Measurements from ENCODE around the gene SRBD1.

SRBD1 gene

GRCh38 chr2:45379399-45380087 is 231.5 kb downstream of the SRBD1 start:
- no peak for DNase-seq (ENCODE audit: low read depth, low spot score)

- DNase-seq (ENCODE audit: low read depth, low spot score): no peak
Measured at GRCh38 chr2:45373534-45373933, 237.5 kb downstream of the SRBD1 start.

GRCh38 chr2:45370369-45370768 is 240.7 kb downstream of the SRBD1 start:
- peak; percentile 32 for DNase-seq (ENCODE audit: low read depth, low spot score)

DNA sequence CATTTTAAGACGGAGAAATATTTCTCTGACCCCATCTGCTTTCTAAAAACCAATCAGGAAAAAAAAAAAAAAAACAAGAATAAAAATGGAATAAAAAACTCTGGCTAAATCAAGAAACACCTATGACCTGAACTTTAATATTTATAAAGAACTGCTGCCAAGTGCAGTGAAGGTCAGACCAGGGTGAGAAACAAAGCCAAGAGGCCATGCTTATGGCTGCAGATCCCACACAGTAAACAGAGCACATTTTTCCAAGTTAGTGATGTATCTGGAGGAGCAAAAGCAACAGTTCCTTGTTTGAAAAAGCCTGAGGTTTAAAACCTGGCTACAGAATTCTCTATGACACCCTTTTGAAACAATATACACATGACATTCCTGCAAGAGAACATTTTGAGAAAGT is 242.3 kb downstream of the SRBD1 start:
- DNase-seq (ENCODE audit: low read depth, low spot score): no peak

DNA sequence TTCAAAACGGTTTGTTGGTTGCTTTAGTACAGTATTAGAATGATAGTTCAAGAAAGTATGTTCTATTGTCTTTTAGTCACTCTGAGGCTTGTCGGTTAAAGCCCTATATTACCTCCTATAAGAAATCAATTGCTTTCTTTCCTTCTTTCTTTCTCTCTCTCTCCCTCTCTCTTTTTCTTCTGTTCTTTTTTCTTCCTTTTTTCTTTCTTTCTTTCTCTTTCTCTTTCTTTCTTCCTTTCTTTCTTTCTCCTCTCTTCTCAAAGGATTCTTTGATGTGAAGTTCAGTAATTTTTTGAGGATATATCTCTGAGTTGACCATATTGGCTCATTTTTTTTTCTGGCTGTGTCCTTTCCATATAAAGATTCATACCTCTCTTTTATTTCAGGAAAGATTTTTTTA is 249.4 kb downstream of the SRBD1 start:
- no peak for DNase-seq (ENCODE audit: low read depth, low spot score)

DNA sequence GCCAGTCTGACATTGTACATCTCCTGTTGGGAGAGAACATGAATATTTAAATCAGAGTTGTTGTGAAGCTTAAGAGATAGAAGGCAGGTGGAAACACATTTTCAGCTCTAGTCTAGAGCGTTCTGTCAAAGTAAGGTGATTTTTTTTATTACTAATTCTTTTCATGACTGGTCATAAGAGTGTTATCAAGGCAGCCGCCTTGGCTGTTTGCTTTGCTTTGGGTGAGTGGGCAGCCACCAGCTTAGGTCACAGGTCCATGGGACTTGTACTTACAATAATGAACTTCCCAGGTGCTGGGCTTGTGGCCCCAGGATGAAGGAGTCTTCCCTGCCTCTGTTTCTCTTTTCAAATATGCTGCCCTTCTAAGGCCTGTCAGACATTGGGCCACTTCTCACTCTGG is 256.3 kb downstream of the SRBD1 start:
- no peak for DNase-seq (ENCODE audit: low read depth, low spot score)

DNA sequence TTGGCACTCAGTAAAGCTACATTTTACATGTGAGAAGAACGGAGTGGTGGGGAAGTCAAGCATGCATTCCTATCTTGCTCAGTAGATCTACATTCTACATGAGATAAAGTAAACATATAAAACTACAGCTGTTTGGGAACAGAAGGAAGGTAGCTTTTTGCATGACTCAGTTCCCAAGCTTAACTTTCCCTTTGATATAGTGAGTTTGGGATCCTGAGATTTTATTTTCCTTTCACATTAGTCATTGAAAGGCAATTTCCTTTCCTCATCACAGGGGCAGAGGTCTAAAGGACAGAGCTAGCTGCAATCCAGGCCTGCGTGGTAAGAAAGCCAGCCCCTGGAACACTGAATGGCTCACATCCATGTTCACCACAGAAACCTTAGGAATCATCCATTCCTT is 257.2 kb downstream of the SRBD1 start:
- DNase-seq (ENCODE audit: low read depth, low spot score): peak; percentile 79

DNA sequence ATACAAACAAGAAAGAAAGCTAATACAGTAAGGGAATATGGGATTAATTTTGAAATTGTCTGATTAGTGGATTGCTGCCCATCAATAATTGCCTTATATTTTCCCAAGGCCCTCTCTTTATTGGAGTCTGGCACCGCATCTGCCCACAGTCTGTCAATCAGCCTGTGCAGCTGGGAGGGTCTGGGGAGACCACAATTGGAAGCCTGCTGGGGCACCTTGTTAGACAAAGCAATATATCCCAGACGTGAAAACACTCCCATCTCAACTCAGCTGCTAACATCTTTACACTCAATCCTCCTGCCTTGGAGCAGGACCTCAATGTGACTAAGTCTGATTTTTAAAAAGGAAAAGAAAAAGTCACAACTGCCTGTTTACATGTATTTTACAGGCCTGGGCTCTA is 258.6 kb downstream of the SRBD1 start:
- DNase-seq (ENCODE audit: low read depth, low spot score): no peak

- no peak for DNase-seq (ENCODE audit: low read depth, low spot score)
Measured at GRCh38 chr2:45345331-45346234, 265.5 kb downstream of the SRBD1 start.

GRCh38 chr2:45344502-45344901 is 266.6 kb downstream of the SRBD1 start:
- no peak for DNase-seq (ENCODE audit: low read depth, low spot score)

GRCh38 chr2:45344071-45344470 is 267.0 kb downstream of the SRBD1 start:
- DNase-seq (ENCODE audit: low read depth, low spot score): no peak

DNA sequence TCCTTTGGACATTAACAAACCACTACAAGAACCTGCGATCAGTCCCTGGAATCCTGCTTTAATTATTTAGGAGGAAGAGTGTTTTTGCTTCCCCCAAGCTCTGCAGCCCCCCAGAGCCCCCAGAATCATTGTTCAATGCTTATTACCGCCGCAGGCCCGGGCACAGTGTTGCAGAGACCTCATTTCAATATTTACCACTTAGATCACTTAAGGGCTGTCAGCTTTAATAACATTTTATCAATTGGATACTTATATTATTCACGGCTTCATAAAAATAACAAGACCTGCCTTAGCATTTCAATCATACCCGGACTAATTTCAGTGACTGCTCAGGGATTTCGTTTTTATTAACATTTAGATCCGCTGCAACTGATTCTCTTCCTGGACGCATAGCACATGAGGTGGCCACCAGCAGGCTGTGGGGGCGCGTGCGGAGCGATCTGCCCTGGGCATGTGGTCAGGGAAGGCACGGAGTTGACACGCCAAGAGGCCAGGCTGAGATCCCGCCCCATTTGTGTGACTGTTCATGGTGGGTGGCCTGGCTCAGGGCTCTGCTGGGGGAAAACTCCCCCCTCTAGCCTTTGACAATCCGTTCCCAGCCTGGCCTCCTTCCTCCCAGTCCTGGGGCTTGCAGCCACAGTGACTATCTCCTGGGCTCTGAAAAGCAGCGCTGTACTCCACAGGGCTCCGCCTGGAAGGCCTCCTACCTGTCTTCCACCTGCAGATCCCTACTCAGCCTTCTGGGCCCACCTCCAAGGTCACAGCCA is 267.6 kb downstream of the SRBD1 start:
- peak; percentile 11 for DNase-seq (ENCODE audit: low read depth, low spot score)

DNA sequence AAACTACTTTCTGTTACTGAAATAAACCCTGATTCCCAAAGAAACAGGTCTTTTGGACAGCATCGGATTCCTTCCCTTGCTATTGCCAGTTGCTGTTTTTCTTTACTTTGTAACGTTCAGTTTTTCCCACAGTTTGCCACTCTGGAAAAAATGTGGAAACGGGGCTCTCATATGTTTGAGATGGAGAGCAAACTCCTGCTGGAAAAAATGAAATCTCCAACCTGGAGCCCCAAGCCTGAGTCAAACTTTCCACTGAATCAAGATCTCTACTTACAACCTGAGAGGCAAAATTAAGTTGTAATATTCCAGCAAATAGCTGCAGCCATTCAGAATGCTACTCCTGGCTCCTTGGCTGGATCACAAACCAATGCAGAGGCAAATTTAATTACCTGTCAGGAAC is 270.7 kb downstream of the SRBD1 start:
- DNase-seq (ENCODE audit: low read depth, low spot score): no peak

- DNase-seq (ENCODE audit: low read depth, low spot score): no peak
Measured at GRCh38 chr2:45339253-45339652, 271.8 kb downstream of the SRBD1 start.

Measured in astrocyte of the hippocampus (primary cell).